Aorta (tissue), 5 donors: ENCODE data around the gene BMPR1B. TPM values are rescaled to one million over a fixed set of nuclear protein-coding genes. Genes with fewer than 3 reads are reported as not detected.
A peak's percentile ranks its signal among the peaks of the same experiment; 100 is the strongest.

Source experiments
- ATAC-seq: fragments of 200-7000 bp; cut with Tn5 transposase; one replicate; pipeline ENCODE4 v1.9.1; 2022; ENCODE audit warnings: moderate library complexity; ENCODE audit not compliant: low FRiP score
- DNase-seq, 2 donors: peaks; one replicate each; pipeline ENCODE4 v3.0.0-alpha.2; 2020
- H3K27ac ChIP-seq, 2 donors: one replicate each; pipeline ENCODE4 v1.5.1; 2013; ENCODE audit warnings: low read length in 2 of 2, mild to moderate bottlenecking in 2 of 2, moderate library complexity in 2 of 2, control low read depth in 1 of 2, inconsistent platforms in 1 of 2, low read depth in 1 of 2
- H3K27me3 ChIP-seq, 2 donors: one replicate each; pipeline ENCODE4 v1.6.1; 2013; ENCODE audit warnings: control low read depth in 1 of 2, low read length in 1 of 2, mild to moderate bottlenecking in 1 of 2, moderate library complexity in 1 of 2; ENCODE audit not compliant: insufficient read depth in 2 of 2, control insufficient read depth in 1 of 2
- H3K36me3 ChIP-seq, 2 donors: one replicate each; pipeline ENCODE4 v1.6.1; 2013; ENCODE audit warnings: control low read depth in 1 of 2, low read length in 1 of 2, mild to moderate bottlenecking in 1 of 2; ENCODE audit not compliant: insufficient read depth in 2 of 2, control insufficient read depth in 1 of 2
- H3K4me1 ChIP-seq, 2 donors: one replicate each; pipeline ENCODE4 v1.6.1; 2013; ENCODE audit warnings: low read length in 2 of 2, control low read depth in 1 of 2, mild to moderate bottlenecking in 1 of 2, moderate library complexity in 1 of 2; ENCODE audit not compliant: insufficient read depth in 2 of 2, control insufficient read depth in 1 of 2
- H3K4me3 ChIP-seq, 2 donors: one replicate each; pipeline ENCODE4 v1.5.1; 2013; ENCODE audit warnings: low read length in 2 of 2, control low read depth in 1 of 2, mild to moderate bottlenecking in 1 of 2
- H3K9me3 ChIP-seq: one replicate; pipeline ENCODE4 v1.6.1; 2013; ENCODE audit warnings: mild to moderate bottlenecking, low read length; ENCODE audit not compliant: control insufficient read depth
- WGBS, 2 donors: extraction: QIAGEN DNeasy Blood & Tissue Kit; methylation state at CpG; one replicate each; pipeline ENCODE4 v1.1.7; 2013; 5-methylcytosine and 5-hydroxymethylcytosine counted together
- intact Hi-C, 2 donors: fragments of 100-400 bp; cut with DNase I; formaldehyde crosslinking; loops; one replicate each; pipeline versions ENCODE4 v1.14.2 to v1.15.0; 2022
- polyA plus RNA-seq, 2 donors: library from polyadenylated mRNA; stranded (reverse); fragments of 200-250 nt; gene quantifications; one replicate each; pipeline ENCODE4 v1.2.3, GENCODE V29; 2013
- total RNA-seq, 2 donors: library from RNA; stranded (reverse); fragmentation: NEBNext Ultra II Directional; extraction: Animal tissue kit (Norgen Biotek cat#: 25700); gene quantifications; one replicate each; pipeline ENCODE4 v1.2.1, GENCODE V29; 2021
- donor health status: healthy with polysubstance abuse.
- donor health status: Bipolar disorder and iron deficiency.
- donor health status: DM: no; HTN: no; CAD: no.
- donor health status: DM: no; HTN: no; CAD: no.
- donor health status: DM: yes; HTN: yes; CAD: no.

Gene BMPR1B
- total and polyA plus RNA-seq, 4 donors, result 1.0 to 14.6 (median 8.0) TPM

GRCh38 chr4:94758700-94759399 is 1.1 kb downstream of the BMPR1B start:
- WGBS, 2 donors, result 21 to 25% methylated on average over 19 of the region's 19 CpGs
- Histone ChIP-seq H3K27me3 (no peaks in the 10 kb centered on the region), H3K36me3 (no peaks in the 10 kb centered on the region), H3K9me3 (no peaks in the 10 kb centered on the region), H3K27ac (peak overlapping the region; percentile 2 to 80), H3K4me3 (peak overlapping the region; percentile 12 to 86), H3K4me1 (no peaks in the 10 kb centered on the region)
- no peak for DNase-seq
- peak; percentile 17 for ATAC-seq
- intact Hi-C loops, result loop anchor here (5.0 to 10.0 kb wide), 2 partner anchors 178 to 336 kb away; no protein-coding TSS in a partner anchor

GRCh38 chr4:94759767-94760211 is 2.0 kb downstream of the BMPR1B start:
- WGBS, 2 donors, result 64 to 79% methylated on average over 1 of the region's 1 CpG
- no peaks in the 10 kb centered on the region for H3K27me3 ChIP-seq
- no peaks in the 10 kb centered on the region for H3K9me3 ChIP-seq
- peaks cover 0 to 2% of the 10 kb centered on the region in 2 donors for H3K4me1 ChIP-seq
- DNase-seq, result no peak
- no peaks in the 10 kb centered on the region for H3K36me3 ChIP-seq
- intact Hi-C loops, result loop anchor here (5.0 to 10.0 kb wide), 2 partner anchors 178 to 335 kb away; no protein-coding TSS in a partner anchor
- no peak overlapping the region for H3K4me3 ChIP-seq
- no peak for ATAC-seq
- no peak overlapping the region for H3K27ac ChIP-seq

GRCh38 chr4:94762326-94762725 is 4.6 kb downstream of the BMPR1B start:
- no peak for DNase-seq
- Histone ChIP-seq H3K36me3 (no peaks in the 10 kb centered on the region), H3K27me3 (no peaks in the 10 kb centered on the region), H3K9me3 (no peaks in the 10 kb centered on the region), H3K4me3 (no peak overlapping the region), H3K4me1 (peaks cover 0 to 2% of the 10 kb centered on the region in 2 donors), H3K27ac (no peak overlapping the region)
- ATAC-seq, result no peak
- intact Hi-C loops, result no loop called here
- WGBS, 2 donors, result 88 to 91% methylated on average over 4 of the region's 4 CpGs

GRCh38 chr4:94763005-94763404 is 5.2 kb downstream of the BMPR1B start:
- H3K4me1 ChIP-seq, result peaks cover 0 to 2% of the 10 kb centered on the region in 2 donors
- no peak overlapping the region for H3K4me3 ChIP-seq
- DNase-seq, result no peak
- intact Hi-C loops, result no loop called here
- no peak for ATAC-seq
- 92 to 94% methylated on average over 4 of the region's 4 CpGs for WGBS, 2 donors
- H3K36me3 ChIP-seq, result no peaks in the 10 kb centered on the region
- H3K27me3 ChIP-seq, result no peaks in the 10 kb centered on the region
- H3K9me3 ChIP-seq, result no peaks in the 10 kb centered on the region
- no peak overlapping the region for H3K27ac ChIP-seq

- intact Hi-C loops, result no loop called here
- DNase-seq (no peak), ATAC-seq (no peak)
- no peak overlapping the region for H3K27ac ChIP-seq
- H3K36me3 ChIP-seq, result no peaks in the 10 kb centered on the region
- H3K9me3 ChIP-seq, result no peaks in the 10 kb centered on the region
- no peak overlapping the region for H3K4me3 ChIP-seq
- H3K27me3 ChIP-seq, result no peaks in the 10 kb centered on the region
- WGBS, 2 donors, result 71 to 75% methylated on average over 3 of the region's 3 CpGs
- H3K4me1 ChIP-seq, result peaks cover 0 to 2% of the 10 kb centered on the region in 2 donors
Observed at GRCh38 chr4:94763500-94763899, 5.7 kb downstream of the BMPR1B start.

GRCh38 chr4:94764069-94764468 is 6.3 kb downstream of the BMPR1B start:
- no peaks in the 10 kb centered on the region for H3K36me3 ChIP-seq
- H3K27ac ChIP-seq, result no peak overlapping the region
- no peaks in the 10 kb centered on the region for H3K9me3 ChIP-seq
- intact Hi-C loops, result no loop called here
- no peak overlapping the region for H3K4me3 ChIP-seq
- DNase-seq (no peak), ATAC-seq (no peak)
- H3K27me3 ChIP-seq, result no peaks in the 10 kb centered on the region
- 79 to 80% methylated on average over 2 of the region's 2 CpGs for WGBS, 2 donors
- H3K4me1 ChIP-seq, result peaks cover 0 to 2% of the 10 kb centered on the region in 2 donors

GRCh38 chr4:94765174-94765573 is 7.4 kb downstream of the BMPR1B start:
- intact Hi-C loops, result no loop called here
- Histone ChIP-seq H3K9me3 (no peaks in the 10 kb centered on the region), H3K27ac (no peak overlapping the region), H3K27me3 (no peaks in the 10 kb centered on the region), H3K4me3 (no peak overlapping the region), H3K4me1 (peaks cover 0 to 2% of the 10 kb centered on the region in 2 donors), H3K36me3 (no peaks in the 10 kb centered on the region)
- 82 to 88% methylated on average over 3 of the region's 3 CpGs for WGBS, 2 donors
- ATAC-seq (no peak), DNase-seq (no peak)

- peaks cover 0 to 2% of the 10 kb centered on the region in 2 donors for H3K4me1 ChIP-seq
- H3K36me3 ChIP-seq, result no peaks in the 10 kb centered on the region
- ATAC-seq (no peak), DNase-seq (no peak)
- H3K27me3 ChIP-seq, result no peaks in the 10 kb centered on the region
- 67% methylated on average over 4 of the region's 4 CpGs for WGBS, 2 donors
- H3K9me3 ChIP-seq, result no peaks in the 10 kb centered on the region
- H3K27ac ChIP-seq, result no peak overlapping the region
- no peak overlapping the region for H3K4me3 ChIP-seq
- intact Hi-C loops, result no loop called here
Observed at GRCh38 chr4:94765648-94766047, 7.9 kb downstream of the BMPR1B start.

- Histone ChIP-seq H3K27me3 (no peaks in the 10 kb centered on the region), H3K36me3 (no peaks in the 10 kb centered on the region), H3K9me3 (no peaks in the 10 kb centered on the region), H3K4me3 (no peak overlapping the region), H3K27ac (no peak overlapping the region), H3K4me1 (peaks cover 0 to 2% of the 10 kb centered on the region in 2 donors)
- DNase-seq, result no peak
- 53 to 60% methylated on average over 3 of the region's 3 CpGs for WGBS, 2 donors
- no peak for ATAC-seq
- intact Hi-C loops, result no loop called here
Observed at GRCh38 chr4:94766856-94767255, 9.1 kb downstream of the BMPR1B start.
